Tibial nerve (tissue), 3 donors: Measurements from ENCODE around the gene FBN3.

Experiments
- CTCF ChIP-seq, 5 experiments: fragments of 200-600 bp in 3 of 5; fragments of 450-650 bp in 2 of 5; sonication (generic) in 3 of 5; IDR thresholded peaks; one replicate each; pipeline ENCODE4 v1.5.1; 2016 to 2019; ENCODE audit warnings: antibody characterized with exemption in 5 of 5, mild to moderate bottlenecking in 3 of 5, moderate library complexity in 2 of 5
- POLR2A ChIP-seq, 2 donors: fragments of 450-650 bp; IDR thresholded peaks; one replicate each; pipeline ENCODE4 v1.6.1; 2017; ENCODE audit warnings: antibody characterized with exemption in 2 of 2, mild to moderate bottlenecking in 2 of 2, moderate library complexity in 2 of 2

GRCh38 chr19:8044018-8044417 lies 105.4 kb downstream of the FBN3 start:
- TF ChIP-seq POLR2A (IDR thresholded peaks at IDR 0.05) = no peak
- no peak for TF ChIP-seq CTCF (IDR thresholded peaks at IDR 0.05)
